GM12878 (cell line): ENCODE results near the gene TMIGD3. TPM values are rescaled to one million over a fixed set of nuclear protein-coding genes. Genes with fewer than 3 reads are reported as not detected.

Source experiments
- BCL3 ChIP-seq: IDR thresholded peaks from 2 replicates; pipeline ENCODE4 v1.6.1; 2011; ENCODE audit warnings: borderline replicate concordance, low read depth, mild to moderate bottlenecking, moderate library complexity, low read length; ENCODE audit not compliant: insufficient read depth, poor library complexity, severe bottlenecking
- BCLAF1 ChIP-seq: fragments of 450-650 bp; IDR thresholded peaks from 2 replicates; pipeline ENCODE4 v1.6.1; 2017; ENCODE audit warnings: antibody characterized with exemption, mild to moderate bottlenecking, moderate library complexity
- CHD2 ChIP-seq: IDR thresholded peaks from 2 replicates; pipeline ENCODE4 v1.6.1; 2011; ENCODE audit warnings: low read depth, low read length, improper control_type of control experiment, borderline replicate concordance
- EP300 ChIP-seq, 2 experiments: fragments of 150-350 bp in 1 of 2; IDR thresholded peaks; 2 replicates each; pipeline ENCODE4 v1.6.1; 2011 to 2012; ENCODE audit warnings: low read depth in 2 of 2, low read length in 2 of 2, borderline replicate concordance in 1 of 2, improper control_type of control experiment in 1 of 2, inconsistent platforms in 1 of 2; ENCODE audit not compliant: control insufficient read depth in 1 of 2
- ESRRA ChIP-seq: IDR thresholded peaks from 2 replicates; pipeline ENCODE4 v1.6.1; 2012; ENCODE audit warnings: mild to moderate bottlenecking, low read length, improper control_type of control experiment
- GATAD2B ChIP-seq: fragments of 450-650 bp; conservative IDR thresholded peaks from 2 replicates; pipeline ENCODE4 v1.6.1; 2017; ENCODE audit warnings: low read depth, mild to moderate bottlenecking, moderate library complexity
- HCFC1 ChIP-seq: fragments of 150-350 bp; IDR thresholded peaks from 2 replicates; pipeline ENCODE4 v1.6.1; 2014; ENCODE audit warnings: low read length
- LARP7 ChIP-seq: fragments of 450-650 bp; IDR thresholded peaks from 2 replicates; pipeline ENCODE4 v1.6.1; 2017; ENCODE audit warnings: mild to moderate bottlenecking
- NFIC ChIP-seq: IDR thresholded peaks from 2 replicates; pipeline ENCODE4 v1.6.1; 2012; ENCODE audit warnings: low read depth, mild to moderate bottlenecking, inconsistent platforms, low read length, moderate library complexity
- NFYB ChIP-seq: IDR thresholded peaks from 2 replicates; pipeline ENCODE4 v1.6.1; 2011; ENCODE audit warnings: low read depth, mild to moderate bottlenecking, low read length, improper control_type of control experiment, moderate library complexity; ENCODE audit not compliant: insufficient read depth
- PAX5 ChIP-seq: IDR thresholded peaks from 2 replicates; pipeline ENCODE4 v1.6.1; 2011; ENCODE audit warnings: low read depth, low read length, borderline replicate concordance
- POLR2A ChIP-seq: IDR thresholded peaks from 2 replicates; pipeline ENCODE4 v1.6.1; 2011; ENCODE audit warnings: low read depth, mild to moderate bottlenecking, low read length
- RAD21 ChIP-seq: IDR thresholded peaks from 2 replicates; pipeline ENCODE4 v1.6.1; 2011; ENCODE audit warnings: mild to moderate bottlenecking, low read depth, low read length, moderate library complexity; ENCODE audit not compliant: insufficient read depth
- SREBF2 ChIP-seq: IDR thresholded peaks from 2 replicates; pipeline ENCODE4 v1.6.1; 2012; ENCODE audit warnings: mild to moderate bottlenecking, low read length
- STAT1 ChIP-seq: fragments of 450-650 bp; conservative IDR thresholded peaks from 2 replicates; pipeline ENCODE4 v1.6.1; 2014; ENCODE audit warnings: antibody characterized with exemption, mild to moderate bottlenecking
- SUZ12 ChIP-seq: fragments of 200-600 bp; sonication (generic); IDR thresholded peaks from one replicate; pipeline ENCODE4 v1.6.1; 2018; ENCODE audit warnings: antibody characterized with exemption, mild to moderate bottlenecking; ENCODE audit not compliant: unreplicated experiment
- YY1 ChIP-seq: IDR thresholded peaks from 2 replicates; pipeline ENCODE4 v1.6.1; 2011; ENCODE audit warnings: low read depth, mild to moderate bottlenecking, low read length
- polyA plus RNA-seq, 11 experiments: library from polyadenylated mRNA; depleted of rRNA in 4 of 11; unstranded in 6 of 11; stranded (reverse) in 5 of 11; fragments of >200 nt; fragmentation: Nextera tagmentation in 4 of 11; fragmentation: Illumina TruSeq in 1 of 11; extraction: Ambion mirVana in 4 of 11; extraction: Trizol in 1 of 11; gene quantifications; 1 replicate in 1 of 11; 2 replicates in 10 of 11; pipeline versions ENCODE4 v1.2.1 to v1.2.3, GENCODE V29; 2011 to 2016; ENCODE audit warnings: inconsistent platforms in 2 of 11, missing spikeins in 2 of 11, low read depth in 1 of 11
- total RNA-seq, 4 experiments: library from RNA; depleted of rRNA in 3 of 4; stranded (reverse); fragments of >200 nt in 3 of 4; fragmentation: Illumina TruSeq in 1 of 4; extraction: Trizol in 1 of 4; gene quantifications; 2 replicates each; pipeline versions ENCODE4 v1.2.1 to v1.2.3, GENCODE V29; 2013 to 2021
- TF ChIP-seq, protein P1 (sequence below): fragments of 150-350 bp; IDR thresholded peaks from 2 replicates; pipeline ENCODE4 v1.6.1; 2016; ENCODE audit warnings: low read depth, low read length
- TF ChIP-seq, protein P2 (sequence below): fragments of 450-650 bp; conservative IDR thresholded peaks from 2 replicates; pipeline ENCODE4 v1.6.1; 2017; ENCODE audit warnings: mild to moderate bottlenecking, moderate library complexity
- TF ChIP-seq, protein P3 (sequence below): IDR thresholded peaks from 2 replicates; pipeline ENCODE4 v1.6.1; 2011; ENCODE audit warnings: mild to moderate bottlenecking, low read depth, low read length, moderate library complexity; ENCODE audit not compliant: insufficient replicate concordance

The TMIGD3 gene
- total and polyA plus RNA-seq, 10 of the 15 experiments (the other 5 are each of a cell fraction or from before 2014, with no cell fraction given): 0.17 TPM; not detected in 9

- TF ChIP-seq, protein P1, sequence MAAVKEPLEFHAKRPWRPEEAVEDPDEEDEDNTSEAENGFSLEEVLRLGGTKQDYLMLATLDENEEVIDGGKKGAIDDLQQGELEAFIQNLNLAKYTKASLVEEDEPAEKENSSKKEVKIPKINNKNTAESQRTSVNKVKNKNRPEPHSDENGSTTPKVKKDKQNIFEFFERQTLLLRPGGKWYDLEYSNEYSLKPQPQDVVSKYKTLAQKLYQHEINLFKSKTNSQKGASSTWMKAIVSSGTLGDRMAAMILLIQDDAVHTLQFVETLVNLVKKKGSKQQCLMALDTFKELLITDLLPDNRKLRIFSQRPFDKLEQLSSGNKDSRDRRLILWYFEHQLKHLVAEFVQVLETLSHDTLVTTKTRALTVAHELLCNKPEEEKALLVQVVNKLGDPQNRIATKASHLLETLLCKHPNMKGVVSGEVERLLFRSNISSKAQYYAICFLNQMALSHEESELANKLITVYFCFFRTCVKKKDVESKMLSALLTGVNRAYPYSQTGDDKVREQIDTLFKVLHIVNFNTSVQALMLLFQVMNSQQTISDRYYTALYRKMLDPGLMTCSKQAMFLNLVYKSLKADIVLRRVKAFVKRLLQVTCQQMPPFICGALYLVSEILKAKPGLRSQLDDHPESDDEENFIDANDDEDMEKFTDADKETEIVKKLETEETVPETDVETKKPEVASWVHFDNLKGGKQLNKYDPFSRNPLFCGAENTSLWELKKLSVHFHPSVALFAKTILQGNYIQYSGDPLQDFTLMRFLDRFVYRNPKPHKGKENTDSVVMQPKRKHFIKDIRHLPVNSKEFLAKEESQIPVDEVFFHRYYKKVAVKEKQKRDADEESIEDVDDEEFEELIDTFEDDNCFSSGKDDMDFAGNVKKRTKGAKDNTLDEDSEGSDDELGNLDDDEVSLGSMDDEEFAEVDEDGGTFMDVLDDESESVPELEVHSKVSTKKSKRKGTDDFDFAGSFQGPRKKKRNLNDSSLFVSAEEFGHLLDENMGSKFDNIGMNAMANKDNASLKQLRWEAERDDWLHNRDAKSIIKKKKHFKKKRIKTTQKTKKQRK: no peak
- TF ChIP-seq NFIC (no peak), LARP7 (0 out of 2 replicates have a peak, but pooled peaks have one; percentile 27), NFYB (no peak), CHD2 (no peak), SREBF2 (no peak), ESRRA (no peak), STAT1 (no peak), GATAD2B (0 out of 2 replicates have a peak, but pooled peaks have one; percentile 9), EP300 (IDR thresholded peaks at IDR 0.05; ENCODE audit: borderline replicate concordance in 1 of 2, control insufficient read depth in 1 of 2, low read depth in 2 of 2, low read length in 2 of 2) (no peak), YY1 (no peak), HCFC1 (no peak), BCLAF1 (no peak), SUZ12 (no peak), PAX5 (no peak), BCL3 (no peak), POLR2A (no peak), RAD21 (no peak)
- TF ChIP-seq, protein P2, sequence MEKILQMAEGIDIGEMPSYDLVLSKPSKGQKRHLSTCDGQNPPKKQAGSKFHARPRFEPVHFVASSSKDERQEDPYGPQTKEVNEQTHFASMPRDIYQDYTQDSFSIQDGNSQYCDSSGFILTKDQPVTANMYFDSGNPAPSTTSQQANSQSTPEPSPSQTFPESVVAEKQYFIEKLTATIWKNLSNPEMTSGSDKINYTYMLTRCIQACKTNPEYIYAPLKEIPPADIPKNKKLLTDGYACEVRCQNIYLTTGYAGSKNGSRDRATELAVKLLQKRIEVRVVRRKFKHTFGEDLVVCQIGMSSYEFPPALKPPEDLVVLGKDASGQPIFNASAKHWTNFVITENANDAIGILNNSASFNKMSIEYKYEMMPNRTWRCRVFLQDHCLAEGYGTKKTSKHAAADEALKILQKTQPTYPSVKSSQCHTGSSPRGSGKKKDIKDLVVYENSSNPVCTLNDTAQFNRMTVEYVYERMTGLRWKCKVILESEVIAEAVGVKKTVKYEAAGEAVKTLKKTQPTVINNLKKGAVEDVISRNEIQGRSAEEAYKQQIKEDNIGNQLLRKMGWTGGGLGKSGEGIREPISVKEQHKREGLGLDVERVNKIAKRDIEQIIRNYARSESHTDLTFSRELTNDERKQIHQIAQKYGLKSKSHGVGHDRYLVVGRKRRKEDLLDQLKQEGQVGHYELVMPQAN: peak; percentile 2; the same call in 1 of the 2 replicates
- TF ChIP-seq, protein P3, sequence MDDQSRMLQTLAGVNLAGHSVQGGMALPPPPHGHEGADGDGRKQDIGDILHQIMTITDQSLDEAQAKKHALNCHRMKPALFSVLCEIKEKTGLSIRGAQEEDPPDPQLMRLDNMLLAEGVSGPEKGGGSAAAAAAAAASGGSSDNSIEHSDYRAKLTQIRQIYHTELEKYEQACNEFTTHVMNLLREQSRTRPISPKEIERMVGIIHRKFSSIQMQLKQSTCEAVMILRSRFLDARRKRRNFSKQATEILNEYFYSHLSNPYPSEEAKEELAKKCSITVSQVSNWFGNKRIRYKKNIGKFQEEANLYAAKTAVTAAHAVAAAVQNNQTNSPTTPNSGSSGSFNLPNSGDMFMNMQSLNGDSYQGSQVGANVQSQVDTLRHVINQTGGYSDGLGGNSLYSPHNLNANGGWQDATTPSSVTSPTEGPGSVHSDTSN: no peak
These were observed 53.8 kb downstream of the TMIGD3 start (continued) for GRCh38 chr1:111449703-111450017.
